ENCODE data around the gene COL6A5.

- TF ChIP-seq CTCF (conservative IDR thresholded peaks at IDR 0.05; ENCODE audit: low read depth, low read length) (no peak), EZH2phosphoT487 (IDR thresholded peaks at IDR 0.05; ENCODE audit: borderline replicate concordance, low read length) (no peak), EZH2 (IDR thresholded peaks at IDR 0.05; ENCODE audit: low read length, unreplicated experiment) (no peak)
Measured at GRCh38 chr3:130527426-130527825, 182.0 kb downstream of the COL6A5 start.

Measured in PC-3 (cell line).